GM21786 (cell line): ENCODE measurements around the gene FNBP1L.

ENCODE experiments used
- ATAC-seq: cut with Tn5 transposase; IDR thresholded peaks from one replicate; pipeline ENCODE4 v1.9.1; 2021; ENCODE audit not compliant: unreplicated experiment

FNBP1L gene

DNA sequence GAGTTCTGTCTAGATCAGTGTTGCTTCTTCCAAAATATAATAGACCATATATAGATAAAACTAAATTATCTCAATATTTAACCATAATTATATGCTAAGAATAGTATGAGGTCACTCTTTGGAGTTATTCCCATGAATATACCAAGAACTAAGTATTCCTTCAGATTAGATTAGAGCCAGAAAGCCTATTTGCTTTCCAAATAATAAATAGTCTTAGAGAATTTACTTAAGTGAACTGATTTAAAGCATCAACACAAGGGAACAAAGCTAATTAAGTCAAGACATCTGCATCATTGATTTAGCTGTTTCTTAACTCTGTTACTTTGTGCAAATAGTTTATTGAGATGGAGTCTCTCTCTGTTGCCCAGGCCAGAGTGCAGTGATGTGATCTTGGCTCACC, 35.7 kb downstream of the FNBP1L start:
- no peak for ATAC-seq

- ATAC-seq = no peak
Observed at GRCh38 chr1:93488207-93488606, 40.3 kb downstream of the FNBP1L start.

- no peak for ATAC-seq
Observed at GRCh38 chr1:93489756-93490155, 41.8 kb downstream of the FNBP1L start.

DNA sequence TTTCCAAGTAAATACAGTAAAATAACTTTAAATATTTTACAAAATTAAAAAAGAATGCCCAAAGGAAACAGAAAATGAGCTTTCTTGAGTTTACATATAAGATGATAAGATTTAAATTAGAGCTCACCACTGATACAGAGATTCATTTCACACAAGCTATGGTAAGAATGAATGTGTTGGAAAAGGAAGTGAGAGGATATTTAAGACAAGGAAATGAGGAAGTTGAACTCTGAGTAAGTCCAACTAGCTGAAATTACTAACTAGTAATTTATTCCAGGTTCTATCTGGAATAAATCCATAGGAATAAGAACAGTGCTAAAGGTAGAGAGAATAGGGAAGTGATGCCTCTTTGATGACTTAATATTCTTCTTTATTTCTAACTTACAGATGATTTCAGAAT, 42.4 kb downstream of the FNBP1L start:
- no peak for ATAC-seq

- ATAC-seq = no peak
Observed at GRCh38 chr1:93495911-93496310, 48.0 kb downstream of the FNBP1L start.

DNA sequence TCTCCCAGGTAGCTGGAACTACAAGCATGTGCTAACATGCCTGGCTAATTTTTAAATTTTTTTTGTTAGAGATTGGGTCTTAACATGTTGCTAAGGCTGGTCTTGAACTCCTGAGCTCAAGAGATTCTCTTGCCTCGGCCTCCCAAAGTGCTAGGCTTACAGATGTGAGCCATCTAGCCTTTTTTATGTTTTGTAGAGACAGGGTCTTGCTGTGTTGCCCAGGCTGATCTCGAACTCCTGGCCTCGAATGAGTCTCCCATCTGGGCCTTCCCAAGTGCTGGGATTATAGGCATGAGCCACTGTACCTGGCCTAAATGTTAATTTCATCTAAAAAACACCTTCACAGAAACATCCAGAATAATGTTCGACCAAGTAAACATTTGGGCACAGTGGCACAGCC, 48.6 kb downstream of the FNBP1L start:
- no peak for ATAC-seq

GRCh38 chr1:93499075-93499474, 51.2 kb downstream of the FNBP1L start:
- ATAC-seq = no peak

DNA sequence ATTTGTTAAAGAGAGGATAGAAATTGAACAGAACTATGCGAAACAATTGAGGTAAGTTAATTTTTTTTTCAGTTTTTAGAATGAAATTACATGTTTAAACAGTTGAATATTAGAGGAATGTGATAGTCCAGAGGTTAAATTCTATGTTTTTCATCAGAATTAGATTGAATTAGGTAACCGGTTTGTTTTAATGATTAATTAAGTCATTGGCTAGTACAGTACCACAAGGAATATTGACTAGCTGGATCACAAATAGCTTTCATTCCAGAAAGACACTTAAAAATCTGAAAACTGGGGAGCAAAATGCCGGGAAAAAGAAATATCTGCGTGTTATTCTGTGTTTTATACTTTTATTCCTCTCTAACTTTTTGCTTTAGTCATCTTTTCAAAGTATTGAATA, 51.6 kb downstream of the FNBP1L start:
- no peak for ATAC-seq

DNA sequence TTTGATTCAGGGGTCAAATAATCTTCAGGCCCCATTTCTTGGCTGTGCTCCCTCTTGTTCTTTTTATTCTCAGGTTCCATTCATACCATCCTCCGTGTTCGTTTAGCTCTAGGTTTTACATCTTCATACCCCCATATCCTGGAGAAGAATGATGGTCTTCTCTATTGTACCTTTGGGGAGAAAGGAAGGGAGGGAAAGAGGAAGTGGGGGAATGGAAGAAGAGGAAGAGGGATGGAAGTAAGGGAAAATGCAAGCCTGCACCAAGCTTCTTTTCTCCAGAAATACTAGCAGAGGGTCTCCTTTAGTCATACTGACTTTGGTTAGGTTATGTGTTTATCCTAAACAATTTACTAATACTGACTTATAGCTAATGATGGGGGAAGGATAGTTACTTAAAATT, 52.4 kb downstream of the FNBP1L start:
- no peak for ATAC-seq

DNA sequence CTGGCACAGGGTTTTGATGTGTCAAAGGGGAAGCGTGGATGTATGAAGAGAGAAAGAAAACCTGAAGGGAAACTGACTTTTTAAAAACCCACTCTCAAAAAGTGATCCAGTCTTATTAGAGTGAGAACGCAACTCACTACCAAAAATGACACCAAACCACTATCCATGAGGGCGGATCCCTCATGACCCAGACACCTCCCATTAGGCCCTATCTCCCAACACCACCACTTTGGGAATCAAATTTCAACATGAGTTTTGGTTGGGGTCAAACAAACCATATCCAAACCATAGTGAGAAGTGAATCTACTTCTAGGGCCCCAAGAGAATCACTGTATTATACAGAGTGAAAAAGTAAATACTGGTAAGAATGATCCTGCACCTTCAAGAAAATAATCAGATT, 53.5 kb downstream of the FNBP1L start:
- no peak for ATAC-seq

- no peak for ATAC-seq
Observed at GRCh38 chr1:93501829-93502369, 54.0 kb downstream of the FNBP1L start.

GRCh38 chr1:93502571-93502970, 54.7 kb downstream of the FNBP1L start:
- ATAC-seq = no peak

DNA sequence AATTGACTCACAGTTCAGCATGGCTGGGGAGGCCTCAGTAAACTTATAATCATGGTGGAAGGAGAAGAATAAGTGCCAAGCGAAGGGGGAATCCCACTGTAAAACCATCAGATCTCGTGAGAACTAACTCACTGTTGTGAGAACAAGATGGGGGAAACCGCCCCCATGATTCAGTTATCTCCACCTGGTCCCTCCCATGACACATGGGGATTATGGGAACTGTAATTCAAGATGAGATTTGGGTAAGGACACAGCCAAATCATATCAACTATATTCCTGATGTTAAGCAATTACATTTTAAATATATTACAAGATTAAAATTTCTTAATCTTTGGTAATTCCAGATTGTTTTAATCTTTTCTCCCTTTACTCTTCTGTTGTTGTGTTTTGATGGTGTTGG, 55.2 kb downstream of the FNBP1L start:
- ATAC-seq = no peak

- no peak for ATAC-seq
Observed at GRCh38 chr1:93503816-93504215, 55.9 kb downstream of the FNBP1L start.

DNA sequence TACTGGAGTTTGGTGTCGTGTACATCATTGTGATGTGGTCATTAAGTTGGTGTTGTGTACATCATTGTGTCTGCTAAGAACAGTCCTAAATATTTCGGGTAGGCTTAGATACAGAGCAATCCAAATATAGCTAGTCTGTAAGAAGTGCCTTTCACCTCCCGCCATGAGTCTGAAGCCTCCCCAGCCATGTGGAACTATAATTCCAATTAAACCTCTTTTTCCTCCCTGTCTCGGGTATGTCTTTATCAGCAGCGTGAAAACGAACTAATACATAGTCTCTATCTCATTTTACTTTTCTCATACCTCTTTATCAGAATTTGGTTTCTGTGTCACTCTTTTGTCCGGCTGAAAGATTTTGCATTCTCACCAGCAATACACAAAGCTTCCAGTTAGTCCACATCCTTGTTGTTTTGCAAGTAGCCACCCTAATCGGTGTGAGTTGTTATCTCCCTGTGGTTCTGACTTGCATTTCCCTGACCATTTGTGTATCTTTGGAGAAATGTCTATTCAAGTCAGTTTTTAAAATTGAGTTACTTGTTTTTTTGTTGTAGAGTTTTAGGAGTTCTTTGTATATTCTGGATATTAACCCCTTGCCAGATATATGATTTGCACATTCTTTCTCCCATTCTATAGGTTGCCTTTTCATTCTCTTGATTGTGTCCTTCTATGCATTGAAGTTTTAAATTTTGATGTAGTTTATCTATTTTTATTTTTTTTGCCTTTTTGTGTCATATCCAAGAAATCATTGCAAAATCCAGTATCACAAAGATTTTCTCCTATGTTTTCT, 56.5 kb downstream of the FNBP1L start:
- no peak for ATAC-seq

GRCh38 chr1:93506126-93506525, 58.2 kb downstream of the FNBP1L start:
- no peak for ATAC-seq

- ATAC-seq = no peak
Observed at GRCh38 chr1:93516164-93516563, 68.2 kb downstream of the FNBP1L start.

GRCh38 chr1:93518516-93518915, 70.6 kb downstream of the FNBP1L start:
- ATAC-seq = no peak

DNA sequence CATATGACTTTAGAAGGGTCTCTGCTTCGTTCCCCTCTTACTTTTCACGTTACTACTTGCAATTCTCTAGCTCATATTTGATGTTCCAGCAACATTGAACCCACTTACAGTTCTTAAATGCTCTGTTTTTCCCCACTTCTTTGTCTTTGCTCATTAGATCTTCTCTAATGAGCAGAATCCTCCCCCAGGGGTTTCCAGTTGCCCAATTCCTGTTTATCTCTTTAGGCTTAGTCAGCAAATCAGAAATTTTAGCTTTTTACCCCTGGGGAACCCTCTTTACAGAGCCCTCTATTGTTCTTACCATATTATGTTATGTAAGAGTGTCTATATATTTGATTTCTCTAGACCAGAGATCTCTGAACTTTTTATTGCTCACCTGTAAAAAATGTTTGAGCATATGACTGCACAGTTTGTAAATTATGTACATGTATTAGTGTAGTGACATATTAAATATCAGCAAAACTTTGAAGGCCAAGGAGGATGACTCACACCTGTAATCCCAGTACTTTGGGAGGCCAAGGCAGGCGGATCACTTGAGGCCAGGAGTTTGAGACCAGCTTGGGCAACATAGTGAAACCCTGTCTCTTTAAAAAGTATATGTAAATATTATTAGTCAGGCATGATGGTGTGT, 71.4 kb downstream of the FNBP1L start:
- ATAC-seq = no peak

DNA sequence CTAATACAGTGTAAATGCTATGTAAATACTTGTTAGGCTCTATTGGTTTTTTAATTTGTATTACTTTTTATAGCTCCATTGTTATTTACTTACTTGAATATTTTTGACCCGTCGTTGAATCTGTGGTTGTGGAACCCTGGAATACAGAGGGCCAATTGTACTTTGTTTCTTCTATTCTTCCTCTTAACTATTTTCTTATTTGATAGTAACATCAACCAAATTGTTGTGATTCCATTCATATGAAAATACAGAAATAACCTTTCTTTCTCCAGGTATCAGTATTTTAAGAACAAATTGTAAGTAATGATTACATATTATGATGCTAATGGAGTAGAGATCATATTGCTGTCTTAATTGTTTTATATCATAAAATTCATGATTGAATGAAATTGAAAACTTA, 73.7 kb downstream of the FNBP1L start:
- no peak for ATAC-seq

DNA sequence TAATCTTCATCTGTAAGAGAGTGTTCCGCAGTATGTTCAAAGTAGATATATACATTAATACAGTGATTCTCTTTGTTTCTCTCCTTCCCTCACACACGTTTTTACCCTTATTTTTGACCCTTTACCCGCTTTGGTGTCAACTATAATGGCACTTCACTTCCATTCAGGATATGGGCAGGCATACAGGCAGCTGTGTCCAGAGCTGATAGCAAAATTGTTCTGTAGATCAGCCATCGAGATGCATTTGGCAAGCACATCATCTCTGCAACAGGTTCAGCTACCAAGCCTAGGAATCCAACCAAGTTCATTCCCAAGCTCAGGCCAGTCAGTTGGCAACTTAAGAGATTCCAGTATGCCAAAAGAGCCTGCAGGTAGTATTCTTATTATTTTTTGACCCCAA, 74.8 kb downstream of the FNBP1L start:
- no peak for ATAC-seq

- ATAC-seq = no peak
Observed at GRCh38 chr1:93525431-93525830, 77.5 kb downstream of the FNBP1L start.

GRCh38 chr1:93526431-93526830, 78.5 kb downstream of the FNBP1L start:
- no peak for ATAC-seq
